ENCODE results near the gene KIF1A. TPM values are rescaled to one million over a fixed set of nuclear protein-coding genes. Genes with fewer than 3 reads are reported as not detected.

The KIF1A gene
- total RNA-seq, 1 experiment from 2014 or later, result not detected

DNA sequence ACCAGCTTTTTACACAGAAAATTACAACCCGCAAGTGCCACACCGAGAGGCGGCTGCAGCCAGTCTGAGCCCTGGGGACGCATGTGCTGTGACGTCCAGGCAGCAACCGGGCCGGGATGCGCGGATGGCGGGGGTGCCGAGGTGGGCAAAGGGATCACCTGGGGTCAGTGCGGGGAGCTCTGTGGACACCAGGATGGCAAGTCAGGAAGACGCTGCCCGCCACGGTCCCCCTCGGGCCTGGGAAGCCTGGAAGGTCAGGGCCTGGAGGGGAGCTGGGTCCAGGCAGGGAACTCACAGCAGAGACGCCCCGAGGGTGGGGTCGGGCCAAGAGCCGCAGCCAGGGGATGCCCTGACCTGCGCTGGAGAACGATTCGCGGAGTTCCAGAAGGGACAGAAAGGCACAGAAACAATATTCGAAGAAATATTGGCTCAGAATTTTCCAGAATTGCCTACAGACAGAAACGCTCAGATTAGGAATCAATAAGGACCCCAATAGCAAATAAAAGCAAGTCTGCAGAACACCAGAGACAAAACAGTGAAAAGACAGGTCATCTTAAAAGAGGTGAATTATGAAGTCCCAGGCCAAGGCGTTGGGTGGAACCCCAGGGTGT is 11.7 kb upstream of the KIF1A start:
- Histone ChIP-seq H3K27me3 (ENCODE audit: low read length) (peaks cover 50% of the 10 kb centered on the region), H3K9me3 (ENCODE audit: low read length) (no peaks in the 10 kb centered on the region), H3K9ac (ENCODE audit: low read length) (no peak overlapping the region), H3K4me1 (ENCODE audit: insufficient read depth, low read length) (no peaks in the 10 kb centered on the region), H3K4me2 (ENCODE audit: low read length) (peak overlapping the region; percentile 71), H3F3A (ENCODE audit: low read length, unreplicated experiment) (no peaks in the 10 kb centered on the region), H3K9me2 (replicated peaks; ENCODE audit: low read length) (no peaks in the 10 kb centered on the region), H4K20me1 (ENCODE audit: low read length) (no peaks in the 10 kb centered on the region), H3K4me3 (ENCODE audit: low read length) (peak overlapping the region; percentile 38), H2AFZ (ENCODE audit: low read length) (peak overlapping the region; percentile 61), H3K79me2 (ENCODE audit: low read length) (no peaks in the 10 kb centered on the region), H3K36me3 (ENCODE audit: low read depth, low read length) (no peaks in the 10 kb centered on the region), H3K27ac (ENCODE audit: low read length) (no peak overlapping the region)
- no peak for DNase-seq
- no peak for ATAC-seq
- ChIA-PET CTCF (no interaction called here), POLR2A (ENCODE audit: unreplicated experiment) (no interaction called here)
- TF ChIP-seq EZH2phosphoT487 (IDR thresholded peaks at IDR 0.05; ENCODE audit: borderline replicate concordance, low read length) (no peak), EZH2 (IDR thresholded peaks at IDR 0.05; ENCODE audit: low read length, unreplicated experiment) (no peak), CTCF (conservative IDR thresholded peaks at IDR 0.05; ENCODE audit: low read depth, low read length) (no peak)
- intact Hi-C loops (cut with micrococcal nuclease), result no loop called here
- BruUV-seq (replicated peaks), result no TSS peak

DNA sequence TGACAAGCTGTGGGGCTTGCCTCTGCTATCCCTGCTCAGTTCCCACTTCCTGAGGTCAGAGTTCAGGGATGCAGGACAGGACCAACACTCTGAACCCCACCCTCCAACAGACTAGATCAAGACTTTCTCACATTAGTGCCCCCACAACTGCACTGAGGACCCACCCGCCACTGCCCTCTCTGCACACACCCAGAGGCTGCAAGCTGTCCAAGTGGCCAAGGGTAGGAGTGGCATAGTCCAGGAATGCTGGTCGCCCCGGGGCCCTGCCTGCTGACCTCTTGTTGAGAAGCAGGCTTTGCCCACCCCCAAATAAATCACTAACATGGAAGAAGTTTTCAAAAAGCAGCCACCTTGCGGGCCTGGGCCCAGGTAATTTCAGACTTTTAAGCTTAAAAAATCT is 5.5 kb upstream of the KIF1A start:
- Histone ChIP-seq H3K27ac (ENCODE audit: low read length) (no peak overlapping the region), H3K9ac (ENCODE audit: low read length) (no peak overlapping the region), H3K9me3 (ENCODE audit: low read length) (no peaks in the 10 kb centered on the region), H3F3A (ENCODE audit: low read length, unreplicated experiment) (no peaks in the 10 kb centered on the region), H3K4me1 (ENCODE audit: insufficient read depth, low read length) (no peaks in the 10 kb centered on the region), H2AFZ (ENCODE audit: low read length) (no peak overlapping the region), H3K36me3 (ENCODE audit: low read depth, low read length) (no peaks in the 10 kb centered on the region), H4K20me1 (ENCODE audit: low read length) (no peaks in the 10 kb centered on the region), H3K27me3 (ENCODE audit: low read length) (peaks cover 99% of the 10 kb centered on the region), H3K9me2 (replicated peaks; ENCODE audit: low read length) (no peaks in the 10 kb centered on the region), H3K4me2 (ENCODE audit: low read length) (no peak overlapping the region), H3K4me3 (ENCODE audit: low read length) (no peak overlapping the region), H3K79me2 (ENCODE audit: low read length) (no peaks in the 10 kb centered on the region)
- ATAC-seq (no peak), DNase-seq (no peak)
- TF ChIP-seq EZH2 (IDR thresholded peaks at IDR 0.05; ENCODE audit: low read length, unreplicated experiment) (no peak), EZH2phosphoT487 (IDR thresholded peaks at IDR 0.05; ENCODE audit: borderline replicate concordance, low read length) (no peak), CTCF (conservative IDR thresholded peaks at IDR 0.05; ENCODE audit: low read depth, low read length) (no peak)
- intact Hi-C loops (cut with micrococcal nuclease), result no loop called here
- ChIA-PET CTCF (no interaction called here), POLR2A (ENCODE audit: unreplicated experiment) (no interaction called here)
- no TSS peak for BruUV-seq (replicated peaks)

GRCh38 chr2:240823449-240824336 is 3.7 kb upstream of the KIF1A start:
- Histone ChIP-seq H3K27ac (ENCODE audit: low read length) (no peak overlapping the region), H3K9me2 (replicated peaks; ENCODE audit: low read length) (no peaks in the 10 kb centered on the region), H3K36me3 (ENCODE audit: low read depth, low read length) (no peaks in the 10 kb centered on the region), H3K27me3 (ENCODE audit: low read length) (peaks cover 86% of the 10 kb centered on the region), H3K9ac (ENCODE audit: low read length) (no peak overlapping the region), H3K9me3 (ENCODE audit: low read length) (no peaks in the 10 kb centered on the region), H3K4me2 (ENCODE audit: low read length) (no peak overlapping the region), H3K4me1 (ENCODE audit: insufficient read depth, low read length) (no peaks in the 10 kb centered on the region), H3F3A (ENCODE audit: low read length, unreplicated experiment) (no peaks in the 10 kb centered on the region), H2AFZ (ENCODE audit: low read length) (no peak overlapping the region), H4K20me1 (ENCODE audit: low read length) (no peaks in the 10 kb centered on the region), H3K79me2 (ENCODE audit: low read length) (no peaks in the 10 kb centered on the region), H3K4me3 (ENCODE audit: low read length) (no peak overlapping the region)
- intact Hi-C loops (cut with micrococcal nuclease), result no loop called here
- POLR2A ChIA-PET (ENCODE audit: unreplicated experiment), result no interaction called here
- DNase-seq (no peak), ATAC-seq (no peak)
- no peak for TF ChIP-seq EZH2 (IDR thresholded peaks at IDR 0.05; ENCODE audit: low read length, unreplicated experiment)
- TF ChIP-seq CTCF (conservative IDR thresholded peaks at IDR 0.05; ENCODE audit: low read depth, low read length), result no peak
- no peak for TF ChIP-seq EZH2phosphoT487 (IDR thresholded peaks at IDR 0.05; ENCODE audit: borderline replicate concordance, low read length)
- CTCF ChIA-PET, result no interaction called here
- BruUV-seq (replicated peaks), result no TSS peak
